ENCODE data around the gene SLC13A4.

Gene SLC13A4

GRCh38 chr7:135719688-135720087 lies 8.3 kb downstream of the SLC13A4 start:
- no peak for DNase-seq (ENCODE audit: low read depth in 4 of 4, low spot score in 1 of 4)

- no peak for DNase-seq (ENCODE audit: low read depth in 4 of 4, low spot score in 1 of 4)
Measured at GRCh38 chr7:135718794-135719437, 9.1 kb downstream of the SLC13A4 start.

- no peak for DNase-seq (ENCODE audit: low read depth in 4 of 4, low spot score in 1 of 4)
Measured at GRCh38 chr7:135718219-135718618, 9.8 kb downstream of the SLC13A4 start.

GRCh38 chr7:135717693-135718092 lies 10.3 kb downstream of the SLC13A4 start:
- DNase-seq (ENCODE audit: low read depth in 4 of 4, low spot score in 1 of 4), result no peak

GRCh38 chr7:135716677-135717238 lies 11.2 kb downstream of the SLC13A4 start:
- no peak for DNase-seq (ENCODE audit: low read depth in 4 of 4, low spot score in 1 of 4)

GRCh38 chr7:135715673-135716072 lies 12.3 kb downstream of the SLC13A4 start:
- no peak for DNase-seq (ENCODE audit: low read depth in 4 of 4, low spot score in 1 of 4)

- no peak for DNase-seq (ENCODE audit: low read depth in 4 of 4, low spot score in 1 of 4)
Measured at GRCh38 chr7:135715055-135715522, 12.9 kb downstream of the SLC13A4 start.

- DNase-seq (ENCODE audit: low read depth in 4 of 4, low spot score in 1 of 4), result no peak
Measured at GRCh38 chr7:135714534-135715009, 13.4 kb downstream of the SLC13A4 start.

GRCh38 chr7:135713836-135714470 lies 14.0 kb downstream of the SLC13A4 start:
- no peak for DNase-seq (ENCODE audit: low read depth in 4 of 4, low spot score in 1 of 4)

GRCh38 chr7:135712796-135713195 lies 15.2 kb downstream of the SLC13A4 start:
- no peak for DNase-seq (ENCODE audit: low read depth in 4 of 4, low spot score in 1 of 4)

- DNase-seq (ENCODE audit: low read depth in 4 of 4, low spot score in 1 of 4), result no peak
Measured at GRCh38 chr7:135712182-135712782, 15.7 kb downstream of the SLC13A4 start.

GRCh38 chr7:135711139-135711469 lies 16.9 kb downstream of the SLC13A4 start:
- DNase-seq (ENCODE audit: low read depth in 4 of 4, low spot score in 1 of 4), result no peak

- no peak for DNase-seq (ENCODE audit: low read depth in 4 of 4, low spot score in 1 of 4)
Measured at GRCh38 chr7:135710417-135711138, 17.4 kb downstream of the SLC13A4 start.

- no peak for DNase-seq (ENCODE audit: low read depth in 4 of 4, low spot score in 1 of 4)
Measured at GRCh38 chr7:135709508-135709907, 18.5 kb downstream of the SLC13A4 start.

GRCh38 chr7:135708041-135708440 lies 19.9 kb downstream of the SLC13A4 start:
- no peak for DNase-seq (ENCODE audit: low read depth in 4 of 4, low spot score in 1 of 4)

GRCh38 chr7:135707570-135707966 lies 20.4 kb downstream of the SLC13A4 start:
- no peak for DNase-seq (ENCODE audit: low read depth in 4 of 4, low spot score in 1 of 4)

GRCh38 chr7:135706858-135707569 lies 21.0 kb downstream of the SLC13A4 start:
- DNase-seq (ENCODE audit: low read depth in 4 of 4, low spot score in 1 of 4), result no peak

GRCh38 chr7:135706038-135706742 lies 21.8 kb downstream of the SLC13A4 start:
- DNase-seq (ENCODE audit: low read depth in 4 of 4, low spot score in 1 of 4), result no peak

- no peak for DNase-seq (ENCODE audit: low read depth in 4 of 4, low spot score in 1 of 4)
Measured at GRCh38 chr7:135704698-135705097, 23.3 kb downstream of the SLC13A4 start.

- DNase-seq (ENCODE audit: low read depth in 4 of 4, low spot score in 1 of 4), result no peak
Measured at GRCh38 chr7:135704074-135704473, 23.9 kb downstream of the SLC13A4 start.
